Neural cell (in vitro differentiated cells): ENCODE results near the gene ZSCAN21. TPM values are rescaled to one million over a fixed set of nuclear protein-coding genes. Genes with fewer than 3 reads are reported as not detected.

Source experiments
- H2AFZ ChIP-seq: fragments of 200-600, 300-800 bp; sonication (generic), shearing (Covaris generic); 2 replicates; pipeline ENCODE4 v1.6.0; 2014; ENCODE audit warnings: low read depth, mild to moderate bottlenecking, antibody characterized with exemption, low read length, moderate library complexity
- H3F3A ChIP-seq: fragments of 200-600 bp; shearing (Covaris generic); 2 replicates; pipeline ENCODE4 v1.6.1; 2016; ENCODE audit warnings: mild to moderate bottlenecking, moderate library complexity, mixed read lengths, antibody characterized with exemption, low read length; ENCODE audit not compliant: insufficient read depth, poor library complexity, severe bottlenecking
- H3K27ac ChIP-seq: fragments of 200-600, 300-800 bp; sonication (generic), shearing (Covaris generic); 2 replicates; pipeline ENCODE4 v1.5.1; 2014; ENCODE audit warnings: mild to moderate bottlenecking, low read length, moderate library complexity
- H3K27me3 ChIP-seq: fragments of 300-800, 200-600 bp; sonication (generic), shearing (Covaris generic); 2 replicates; pipeline ENCODE4 v1.6.0; 2014; ENCODE audit warnings: mild to moderate bottlenecking, low read depth, low read length, moderate library complexity; ENCODE audit not compliant: insufficient read depth
- H3K36me3 ChIP-seq: fragments of 300-800, 200-600 bp; sonication (generic), shearing (Covaris generic); 2 replicates; pipeline ENCODE4 v1.5.1; 2014; ENCODE audit warnings: mild to moderate bottlenecking, antibody characterized with exemption, low read length, moderate library complexity; ENCODE audit not compliant: insufficient read depth
- H3K4me2 ChIP-seq: fragments of 300-800, 200-600 bp; sonication (generic), shearing (Covaris generic); 2 replicates; pipeline ENCODE4 v1.6.0; 2014; ENCODE audit warnings: mild to moderate bottlenecking, low read length
- H3K4me3 ChIP-seq: fragments of 300-800, 200-600 bp; sonication (generic), shearing (Covaris generic); 2 replicates; pipeline ENCODE4 v1.5.1; 2014; ENCODE audit warnings: mild to moderate bottlenecking, low read length, moderate library complexity
- H3K79me2 ChIP-seq: fragments of 200-600 bp; shearing (Covaris generic); replicated peaks from 2 replicates; pipeline ENCODE4 v1.6.0; 2014; ENCODE audit warnings: mild to moderate bottlenecking, low read length, moderate library complexity; ENCODE audit not compliant: insufficient read depth
- H3K9ac ChIP-seq: fragments of 300-800, 200-600 bp; sonication (generic), shearing (Covaris generic); 2 replicates; pipeline ENCODE4 v1.6.1; 2016; ENCODE audit warnings: mild to moderate bottlenecking, low read length, mixed read lengths
- H3K9me2 ChIP-seq: fragments of 200-600 bp; shearing (Covaris generic); 2 replicates; pipeline ENCODE4 v1.6.1; 2016; ENCODE audit warnings: mild to moderate bottlenecking, low read length, mixed read lengths; ENCODE audit not compliant: insufficient read depth
- H3K9me3 ChIP-seq: fragments of 200-600, 300-800 bp; sonication (generic), shearing (Covaris generic); 2 replicates; pipeline ENCODE4 v1.6.1; 2016; ENCODE audit warnings: mild to moderate bottlenecking, mixed run types, low read length, moderate library complexity, mixed read lengths
- H4K20me1 ChIP-seq: fragments of 200-600 bp; shearing (Covaris generic); 2 replicates; pipeline ENCODE4 v1.6.1; 2016; ENCODE audit warnings: mild to moderate bottlenecking, mixed run types; ENCODE audit not compliant: insufficient read depth
- EP300 ChIP-seq: fragments of 450-650 bp; conservative IDR thresholded peaks from 2 replicates; pipeline ENCODE4 v1.6.1; 2014; ENCODE audit warnings: antibody characterized with exemption, mild to moderate bottlenecking, moderate library complexity; ENCODE audit not compliant: poor library complexity, severe bottlenecking
- EZH2 ChIP-seq: fragments of 200-600, 300-800 bp; shearing (Covaris generic), sonication (generic); IDR thresholded peaks from 2 replicates; pipeline ENCODE4 v1.6.1; 2014; ENCODE audit warnings: antibody characterized with exemption, low read length, borderline replicate concordance, mild to moderate bottlenecking; ENCODE audit not compliant: insufficient read depth, poor library complexity, severe bottlenecking
- MXI1 ChIP-seq: fragments of 450-650 bp; conservative IDR thresholded peaks from 2 replicates; pipeline ENCODE4 v1.6.1; 2014; ENCODE audit warnings: antibody characterized with exemption, mild to moderate bottlenecking; ENCODE audit not compliant: poor library complexity, severe bottlenecking
- POLR2AphosphoS5 ChIP-seq: IDR thresholded peaks from 2 replicates; pipeline ENCODE4 v1.6.1; 2012
- RAD21 ChIP-seq: fragments of 450-650 bp; conservative IDR thresholded peaks from 2 replicates; pipeline ENCODE4 v1.6.1; 2014; ENCODE audit warnings: antibody characterized with exemption, mild to moderate bottlenecking, moderate library complexity
- SMC3 ChIP-seq: fragments of 450-650 bp; conservative IDR thresholded peaks from 2 replicates; pipeline ENCODE4 v1.6.1; 2014; ENCODE audit warnings: antibody characterized with exemption, mild to moderate bottlenecking, moderate library complexity; ENCODE audit not compliant: poor library complexity
- TAF1 ChIP-seq: IDR thresholded peaks from 2 replicates; pipeline ENCODE4 v1.6.1; 2012; ENCODE audit warnings: low read depth
- polyA plus RNA-seq: library from polyadenylated mRNA; depleted of rRNA; stranded (reverse); fragments of >200 nt; gene quantifications from 2 replicates; pipeline ENCODE4 v1.2.3, GENCODE V29; 2014
- TF ChIP-seq, protein P1 (sequence below): fragments of 450-650 bp; IDR thresholded peaks from 2 replicates; pipeline ENCODE4 v1.5.1; 2014; ENCODE audit warnings: antibody characterized with exemption, mild to moderate bottlenecking, moderate library complexity; ENCODE audit not compliant: poor library complexity, severe bottlenecking
- TF ChIP-seq, protein P2 (sequence below): IDR thresholded peaks from 2 replicates; pipeline ENCODE4 v1.6.1; 2012; ENCODE audit warnings: borderline replicate concordance

Gene ZSCAN21
- polyA plus RNA-seq, 1 donor from 2014 or later, result 27.6 TPM

DNA sequence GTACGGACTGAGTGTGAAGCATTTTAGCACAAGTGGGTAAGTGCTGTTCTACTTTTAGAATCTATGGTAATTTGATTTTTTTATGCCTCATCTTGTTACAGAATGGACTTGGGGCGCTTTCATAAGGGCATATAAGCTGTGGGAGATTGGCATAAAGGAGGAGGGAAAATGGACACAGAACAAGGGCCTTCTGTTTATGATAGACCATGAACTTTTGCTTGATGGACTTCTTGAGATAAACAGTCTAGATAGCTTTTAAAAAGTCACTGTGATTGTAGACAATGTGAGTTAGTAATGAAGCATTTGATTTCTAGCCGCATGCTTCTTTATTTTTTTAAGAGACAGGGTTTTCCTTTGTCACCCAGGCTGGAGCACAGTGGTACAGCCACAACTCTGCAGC, 2.0 kb downstream of the ZSCAN21 start:
- no peak overlapping the region for H3K9ac ChIP-seq
- no peak overlapping the region for H2AFZ ChIP-seq
- no peak overlapping the region for H3K4me2 ChIP-seq
- H3K9me2 ChIP-seq, result no peaks in the 10 kb centered on the region
- peak overlapping the region; percentile 25 for H3K4me3 ChIP-seq
- no peaks in the 10 kb centered on the region for H3K9me3 ChIP-seq
- peaks cover 17% of the 10 kb centered on the region for H3K79me2 ChIP-seq
- H3K27ac ChIP-seq, result no peak overlapping the region
- H4K20me1 ChIP-seq, result no peaks in the 10 kb centered on the region
- TF ChIP-seq, protein P1, sequence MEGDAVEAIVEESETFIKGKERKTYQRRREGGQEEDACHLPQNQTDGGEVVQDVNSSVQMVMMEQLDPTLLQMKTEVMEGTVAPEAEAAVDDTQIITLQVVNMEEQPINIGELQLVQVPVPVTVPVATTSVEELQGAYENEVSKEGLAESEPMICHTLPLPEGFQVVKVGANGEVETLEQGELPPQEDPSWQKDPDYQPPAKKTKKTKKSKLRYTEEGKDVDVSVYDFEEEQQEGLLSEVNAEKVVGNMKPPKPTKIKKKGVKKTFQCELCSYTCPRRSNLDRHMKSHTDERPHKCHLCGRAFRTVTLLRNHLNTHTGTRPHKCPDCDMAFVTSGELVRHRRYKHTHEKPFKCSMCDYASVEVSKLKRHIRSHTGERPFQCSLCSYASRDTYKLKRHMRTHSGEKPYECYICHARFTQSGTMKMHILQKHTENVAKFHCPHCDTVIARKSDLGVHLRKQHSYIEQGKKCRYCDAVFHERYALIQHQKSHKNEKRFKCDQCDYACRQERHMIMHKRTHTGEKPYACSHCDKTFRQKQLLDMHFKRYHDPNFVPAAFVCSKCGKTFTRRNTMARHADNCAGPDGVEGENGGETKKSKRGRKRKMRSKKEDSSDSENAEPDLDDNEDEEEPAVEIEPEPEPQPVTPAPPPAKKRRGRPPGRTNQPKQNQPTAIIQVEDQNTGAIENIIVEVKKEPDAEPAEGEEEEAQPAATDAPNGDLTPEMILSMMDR, result no peak
- TF ChIP-seq SMC3 (no peak), EZH2 (no peak)
- H3K27me3 ChIP-seq, result no peaks in the 10 kb centered on the region
- H3F3A ChIP-seq, result no peaks in the 10 kb centered on the region
- H3K36me3 ChIP-seq, result no peaks in the 10 kb centered on the region

DNA sequence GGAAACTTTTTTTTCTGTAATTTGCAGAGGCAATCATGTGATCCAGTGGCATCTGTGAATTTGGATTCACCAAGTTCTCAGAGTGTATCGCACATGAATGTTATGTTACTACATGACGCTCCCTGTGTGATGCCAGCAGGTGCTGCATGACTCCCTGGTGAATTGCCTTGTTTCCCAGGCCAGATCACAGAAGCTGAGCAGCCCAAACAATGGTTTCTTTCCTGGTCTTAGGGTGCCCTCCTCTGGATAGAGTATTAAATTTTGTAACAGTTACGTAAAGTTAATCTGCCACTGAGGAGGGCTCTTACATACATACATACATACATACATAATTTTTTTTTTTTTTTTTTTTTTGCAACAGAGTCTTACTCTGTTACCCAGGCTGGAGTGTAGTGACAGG, 3.6 kb downstream of the ZSCAN21 start:
- Histone ChIP-seq H3K4me3 (no peak overlapping the region), H3K27ac (no peak overlapping the region), H3K9ac (no peak overlapping the region)

More for the DNA sequence above, 3.6 kb downstream of the ZSCAN21 start:
- Histone ChIP-seq H3F3A (no peaks in the 10 kb centered on the region), H3K79me2 (peaks cover 17% of the 10 kb centered on the region), H3K36me3 (peaks cover 7% of the 10 kb centered on the region), H3K27me3 (no peaks in the 10 kb centered on the region), H3K9me3 (no peaks in the 10 kb centered on the region), H2AFZ (no peak overlapping the region), H3K9me2 (no peaks in the 10 kb centered on the region), H3K4me2 (no peak overlapping the region), H4K20me1 (no peaks in the 10 kb centered on the region)
- TF ChIP-seq POLR2AphosphoS5 (no peak), SMC3 (no peak), EP300 (no peak), MXI1 (no peak), EZH2 (no peak), RAD21 (peak; percentile 25), TAF1 (no peak)
- TF ChIP-seq, protein P1, result peak; percentile 32
- TF ChIP-seq, protein P2, sequence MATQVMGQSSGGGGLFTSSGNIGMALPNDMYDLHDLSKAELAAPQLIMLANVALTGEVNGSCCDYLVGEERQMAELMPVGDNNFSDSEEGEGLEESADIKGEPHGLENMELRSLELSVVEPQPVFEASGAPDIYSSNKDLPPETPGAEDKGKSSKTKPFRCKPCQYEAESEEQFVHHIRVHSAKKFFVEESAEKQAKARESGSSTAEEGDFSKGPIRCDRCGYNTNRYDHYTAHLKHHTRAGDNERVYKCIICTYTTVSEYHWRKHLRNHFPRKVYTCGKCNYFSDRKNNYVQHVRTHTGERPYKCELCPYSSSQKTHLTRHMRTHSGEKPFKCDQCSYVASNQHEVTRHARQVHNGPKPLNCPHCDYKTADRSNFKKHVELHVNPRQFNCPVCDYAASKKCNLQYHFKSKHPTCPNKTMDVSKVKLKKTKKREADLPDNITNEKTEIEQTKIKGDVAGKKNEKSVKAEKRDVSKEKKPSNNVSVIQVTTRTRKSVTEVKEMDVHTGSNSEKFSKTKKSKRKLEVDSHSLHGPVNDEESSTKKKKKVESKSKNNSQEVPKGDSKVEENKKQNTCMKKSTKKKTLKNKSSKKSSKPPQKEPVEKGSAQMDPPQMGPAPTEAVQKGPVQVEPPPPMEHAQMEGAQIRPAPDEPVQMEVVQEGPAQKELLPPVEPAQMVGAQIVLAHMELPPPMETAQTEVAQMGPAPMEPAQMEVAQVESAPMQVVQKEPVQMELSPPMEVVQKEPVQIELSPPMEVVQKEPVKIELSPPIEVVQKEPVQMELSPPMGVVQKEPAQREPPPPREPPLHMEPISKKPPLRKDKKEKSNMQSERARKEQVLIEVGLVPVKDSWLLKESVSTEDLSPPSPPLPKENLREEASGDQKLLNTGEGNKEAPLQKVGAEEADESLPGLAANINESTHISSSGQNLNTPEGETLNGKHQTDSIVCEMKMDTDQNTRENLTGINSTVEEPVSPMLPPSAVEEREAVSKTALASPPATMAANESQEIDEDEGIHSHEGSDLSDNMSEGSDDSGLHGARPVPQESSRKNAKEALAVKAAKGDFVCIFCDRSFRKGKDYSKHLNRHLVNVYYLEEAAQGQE, result no peak
